HG02870 (cell line): ENCODE measurements around the gene KNOP1.
"Not testable (repeated sequence)": the region's sequence is repeated elsewhere in the genome, so short reads cannot be mapped to it uniquely, and the experiment has no call there.

Experiments used
- ATAC-seq: cut with Tn5 transposase; IDR thresholded peaks from one replicate; pipeline ENCODE4 v1.9.1; 2021; ENCODE audit warnings: mild to moderate bottlenecking, moderate library complexity; ENCODE audit not compliant: unreplicated experiment

KNOP1 gene

DNA sequence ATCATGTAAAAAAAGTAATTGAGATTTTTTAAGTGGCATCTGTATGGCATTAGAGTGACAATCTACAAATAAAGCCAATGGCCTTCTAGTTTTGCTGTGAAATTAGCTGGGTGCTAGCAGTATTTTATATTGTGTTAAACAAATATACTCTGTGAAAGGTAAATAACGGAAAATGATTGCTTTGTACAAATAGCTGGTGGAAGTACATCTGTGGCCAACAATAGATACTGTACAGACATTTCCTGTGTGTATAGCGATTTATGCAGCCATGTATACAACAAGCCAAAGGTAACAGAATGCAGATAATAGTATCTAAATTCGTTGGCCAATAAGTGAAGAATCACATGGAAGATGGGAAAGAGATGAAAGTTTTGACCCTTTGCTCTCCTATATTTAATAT, 26.6 kb upstream of the KNOP1 start:
- ATAC-seq = no peak

DNA sequence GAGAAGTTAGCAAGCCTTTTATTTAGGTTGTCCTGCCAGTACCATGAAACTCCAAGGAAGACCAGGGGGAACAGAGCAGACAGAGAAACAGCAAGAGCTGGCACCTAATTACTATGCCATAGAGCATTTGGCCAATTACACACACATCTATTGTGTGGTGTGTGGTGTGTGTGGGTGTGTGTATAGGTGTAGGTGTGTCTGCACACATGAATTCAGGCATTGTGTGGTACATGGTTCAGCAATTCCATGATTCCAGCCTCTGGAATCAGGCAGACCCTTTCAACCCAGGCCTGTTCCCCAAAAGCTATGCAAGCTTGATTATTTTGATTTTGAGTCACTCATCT, 25.8 kb upstream of the KNOP1 start:
- ATAC-seq = no peak

DNA sequence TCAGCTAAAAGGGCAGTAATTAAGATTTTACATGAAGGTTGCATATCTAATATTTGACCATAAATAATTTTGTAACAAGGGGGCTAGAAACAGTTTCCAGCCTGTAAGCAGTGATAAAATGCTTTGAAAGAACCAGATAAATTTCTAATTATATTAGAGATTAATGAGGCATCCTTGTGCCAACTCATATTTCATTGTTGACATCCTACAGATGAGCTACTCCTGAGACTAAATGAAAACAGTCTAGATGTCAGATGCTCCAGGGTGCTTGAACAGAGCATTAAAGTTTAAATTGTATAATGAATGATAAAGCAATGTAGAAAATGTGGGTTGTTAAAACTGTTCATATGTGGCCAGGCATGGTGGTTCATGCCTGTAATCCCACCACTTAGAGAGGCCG, 23.3 kb upstream of the KNOP1 start:
- no peak for ATAC-seq

DNA sequence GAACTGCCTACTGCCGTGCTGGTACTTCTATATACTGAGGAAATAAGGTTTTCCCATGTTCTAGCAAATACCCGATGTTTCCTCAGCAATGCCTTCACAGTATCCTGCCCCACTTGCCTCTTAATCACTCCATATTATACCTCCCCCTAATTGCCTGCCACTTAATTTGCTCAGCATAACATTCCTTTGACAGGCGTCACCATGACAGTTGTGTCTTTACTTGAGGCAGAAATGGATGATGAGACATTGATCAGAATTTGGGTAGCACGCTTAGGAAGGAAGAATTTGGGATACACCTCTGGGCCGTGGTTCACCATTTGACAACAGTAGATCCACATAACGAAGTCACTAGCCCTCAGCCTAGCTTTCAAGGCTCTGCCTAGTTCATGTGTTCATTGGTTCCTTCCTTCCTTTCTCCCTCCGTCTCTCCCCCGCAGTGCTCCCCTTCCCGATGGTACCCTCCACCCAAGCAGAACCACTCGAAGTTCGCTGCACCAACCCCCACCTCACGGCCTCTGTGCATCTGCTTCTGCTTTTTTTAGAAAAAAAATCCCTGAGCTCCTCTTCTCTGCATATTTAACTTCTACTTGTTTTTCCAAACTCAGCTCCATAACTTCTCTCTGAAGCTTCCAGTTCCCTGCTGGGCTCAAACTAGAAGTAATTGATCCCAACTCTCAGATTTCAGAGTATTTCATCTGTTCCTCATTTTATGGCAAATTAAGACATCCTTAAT, 19.4 kb upstream of the KNOP1 start:
- no peak for ATAC-seq

GRCh38 chr16:19735074-19735867, 17.2 kb upstream of the KNOP1 start:
- no peak for ATAC-seq

DNA sequence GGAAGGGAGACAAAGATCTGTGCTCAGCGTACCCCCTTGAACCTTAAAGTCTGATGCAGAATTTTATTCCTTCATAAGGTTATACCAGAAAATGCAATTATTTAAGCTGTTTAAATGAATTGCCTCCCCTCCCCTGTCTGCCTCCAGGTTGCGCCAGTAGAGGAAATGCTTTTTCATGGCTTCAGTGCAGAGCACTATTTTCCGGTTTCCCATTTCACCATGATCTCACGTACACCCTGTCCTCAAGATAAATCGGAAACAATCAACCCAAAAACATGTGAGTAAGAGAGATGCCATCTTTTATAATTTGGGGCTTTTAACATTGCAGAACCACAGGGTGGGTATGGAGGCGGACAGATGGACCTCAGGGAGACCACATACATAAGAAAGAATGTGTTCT, 15.5 kb upstream of the KNOP1 start:
- ATAC-seq = no peak

DNA sequence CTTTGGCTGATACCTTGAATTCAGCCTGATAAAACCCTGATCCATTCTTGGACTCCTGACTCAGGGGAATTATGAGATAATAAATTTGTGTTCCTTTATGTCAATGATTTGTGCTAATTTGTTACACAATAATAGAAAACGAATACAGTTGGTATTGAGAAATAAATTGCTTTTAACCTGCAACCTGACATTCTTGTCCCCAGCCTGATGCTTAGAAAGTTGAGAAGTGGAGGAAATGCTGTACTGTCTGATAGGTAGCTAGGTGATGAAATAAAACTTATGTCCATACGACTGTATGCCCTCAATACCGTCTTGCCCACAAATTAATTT, 10.6 kb upstream of the KNOP1 start:
- no peak for ATAC-seq

- no peak for ATAC-seq
Observed at GRCh38 chr16:19722981-19723380, 5.0 kb upstream of the KNOP1 start.

GRCh38 chr16:19722269-19722952, 4.4 kb upstream of the KNOP1 start:
- no peak for ATAC-seq

DNA sequence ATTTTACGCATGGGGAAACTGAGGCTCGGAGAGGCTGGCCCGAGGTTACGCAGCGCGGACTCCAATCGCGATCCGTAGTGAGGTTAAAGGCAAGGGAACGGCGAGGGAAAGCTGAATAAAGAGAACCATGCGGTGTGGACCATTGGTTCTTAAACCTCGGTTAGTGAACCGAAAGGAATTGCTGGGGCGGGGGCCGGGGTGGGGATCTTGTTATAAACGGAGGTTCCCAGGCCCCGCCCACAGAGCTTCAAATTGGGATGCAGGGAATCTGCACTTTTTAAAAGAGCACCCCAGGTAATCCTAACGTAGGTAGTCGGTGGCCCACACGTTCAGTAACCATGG, 568 bp upstream of the KNOP1 start:
- ATAC-seq = no peak

DNA sequence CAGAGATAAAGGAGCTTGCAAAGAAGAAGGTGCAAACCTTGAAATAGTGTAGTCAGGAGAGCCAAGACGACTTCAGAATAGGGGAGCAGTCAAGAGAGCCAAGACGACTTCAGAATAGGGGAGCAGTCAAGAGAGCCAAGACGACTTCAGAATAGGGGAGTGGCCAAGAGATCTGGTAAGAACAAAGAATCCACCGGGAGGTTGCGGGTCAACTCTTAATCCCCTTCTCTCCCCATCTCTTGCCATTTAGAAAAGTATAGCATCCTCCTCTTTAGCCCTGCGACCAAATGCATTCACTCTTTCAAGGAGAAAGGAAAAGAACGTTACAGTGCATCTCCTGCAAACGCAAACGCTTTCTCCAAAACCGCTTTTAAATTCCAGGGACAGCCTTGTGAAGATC, 713 bp downstream of the KNOP1 start:
- ATAC-seq = no peak

GRCh38 chr16:19716728-19717127, 1.3 kb downstream of the KNOP1 start:
- not testable (repeated sequence) for ATAC-seq

DNA sequence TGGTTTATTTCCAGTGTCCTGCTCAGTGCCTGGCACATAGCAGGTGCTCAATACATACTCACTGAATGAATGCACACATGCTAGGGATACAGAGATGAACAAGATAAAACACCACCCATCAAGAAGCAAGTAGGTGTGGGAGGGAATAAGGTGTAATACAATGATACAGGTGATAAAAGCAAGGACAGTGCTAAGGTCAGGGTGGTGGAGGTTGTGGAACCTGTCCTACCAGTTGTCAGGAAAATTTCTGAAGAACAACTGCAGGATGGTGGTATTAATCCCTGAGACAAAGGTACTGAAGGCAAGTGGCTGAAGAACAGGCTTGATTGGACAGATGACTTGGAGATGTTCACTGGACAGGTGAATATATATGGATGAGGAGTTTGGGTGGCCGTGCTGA, 1.8 kb downstream of the KNOP1 start:
- ATAC-seq = no peak

DNA sequence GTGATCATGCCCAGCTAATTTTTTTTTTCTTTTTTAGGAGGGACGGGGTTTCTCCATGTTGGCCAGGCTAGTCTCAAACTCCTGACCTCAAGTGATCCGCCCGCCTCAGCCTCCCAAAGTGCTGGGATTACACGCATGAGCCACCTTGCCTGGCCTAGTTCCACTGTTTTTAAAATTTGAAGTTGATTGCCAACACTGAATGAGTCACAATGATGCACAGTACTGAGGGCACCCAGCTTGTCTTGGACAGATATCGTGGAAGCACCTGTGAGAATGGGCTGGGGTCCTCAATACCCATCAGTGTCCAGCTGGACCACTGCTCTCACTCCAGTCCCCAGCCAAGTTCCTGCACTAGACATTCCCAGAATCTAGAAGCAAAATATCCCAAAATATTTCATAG, 2.5 kb downstream of the KNOP1 start:
- ATAC-seq = no peak

- ATAC-seq = no peak
Observed at GRCh38 chr16:19713697-19714096, 4.3 kb downstream of the KNOP1 start.

DNA sequence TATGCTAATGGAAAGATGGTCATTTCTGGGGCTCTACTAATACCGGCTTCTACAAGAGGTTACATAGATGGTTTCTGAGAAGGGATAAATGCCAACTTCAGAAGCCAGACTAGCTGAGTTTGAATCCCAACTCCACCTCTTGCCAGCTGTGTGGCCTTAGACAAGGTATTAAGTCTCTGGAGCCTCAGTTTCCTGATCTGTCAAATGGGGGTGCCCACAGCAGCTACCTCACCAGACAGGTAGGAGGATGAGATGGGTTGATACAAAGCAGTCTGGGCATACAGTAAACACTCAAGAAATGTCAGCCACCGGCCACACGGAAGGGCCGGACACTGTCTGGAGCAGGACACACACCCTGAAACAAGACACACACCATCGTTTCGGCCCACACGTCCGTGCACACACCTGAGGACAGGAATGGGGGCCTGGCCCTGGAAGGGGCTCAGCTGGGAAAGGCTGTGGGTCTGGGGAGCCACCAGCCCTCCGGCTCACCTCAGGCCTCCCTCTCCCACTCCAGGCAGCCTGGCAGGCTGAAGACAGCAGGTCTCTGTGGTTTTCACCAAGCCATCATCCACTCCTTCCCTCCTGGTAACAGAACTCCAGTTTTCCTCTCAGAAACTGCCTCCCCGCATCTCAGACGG, 5.5 kb downstream of the KNOP1 start:
- ATAC-seq = no peak

DNA sequence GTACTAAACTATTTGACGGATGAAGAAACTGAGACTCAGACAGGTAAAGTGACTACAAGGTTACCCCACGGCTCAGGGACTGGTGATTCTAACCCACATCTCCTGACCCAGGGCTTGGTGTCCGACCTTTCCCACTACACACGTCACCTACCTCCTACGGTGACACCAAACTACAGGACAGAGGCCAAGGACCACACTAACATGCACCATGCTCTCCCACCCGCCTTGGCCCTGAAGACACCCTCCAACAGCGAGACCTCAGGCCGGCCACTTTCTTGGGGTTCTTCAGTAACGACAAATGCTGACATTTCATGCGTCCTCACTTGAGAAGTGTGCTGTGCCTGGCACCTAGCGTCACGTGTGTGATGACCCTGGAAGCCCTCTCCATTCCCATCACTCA, 6.4 kb downstream of the KNOP1 start:
- no peak for ATAC-seq

DNA sequence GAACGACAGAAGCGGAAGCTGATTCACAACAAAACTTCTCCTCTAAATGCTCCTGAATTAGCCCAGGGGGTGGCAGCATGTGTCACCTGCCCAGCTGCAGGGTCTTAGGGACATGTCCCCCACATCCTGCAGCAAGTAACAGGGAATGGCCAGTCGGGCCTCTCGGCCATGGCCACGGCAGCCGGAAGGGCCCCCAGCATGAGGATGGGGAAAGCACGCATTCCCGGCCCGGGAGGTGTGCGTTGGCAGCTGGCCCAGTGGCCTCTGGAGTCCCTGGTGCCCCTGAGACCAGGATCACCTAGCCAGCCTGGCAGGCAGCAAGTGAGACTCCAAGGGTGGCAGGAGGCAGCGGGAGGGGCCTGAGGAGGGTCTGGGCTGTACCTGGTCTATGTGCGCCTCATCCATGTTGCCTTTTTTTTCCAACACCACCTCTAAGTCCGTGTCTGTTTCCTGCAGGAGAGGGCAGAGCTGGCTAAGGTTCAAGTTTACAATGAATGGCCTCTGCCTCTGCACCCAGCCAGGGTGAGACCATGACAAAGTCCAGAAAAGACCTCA, 7.0 kb downstream of the KNOP1 start:
- no peak for ATAC-seq

GRCh38 chr16:19710191-19710908, 7.7 kb downstream of the KNOP1 start:
- no peak for ATAC-seq

DNA sequence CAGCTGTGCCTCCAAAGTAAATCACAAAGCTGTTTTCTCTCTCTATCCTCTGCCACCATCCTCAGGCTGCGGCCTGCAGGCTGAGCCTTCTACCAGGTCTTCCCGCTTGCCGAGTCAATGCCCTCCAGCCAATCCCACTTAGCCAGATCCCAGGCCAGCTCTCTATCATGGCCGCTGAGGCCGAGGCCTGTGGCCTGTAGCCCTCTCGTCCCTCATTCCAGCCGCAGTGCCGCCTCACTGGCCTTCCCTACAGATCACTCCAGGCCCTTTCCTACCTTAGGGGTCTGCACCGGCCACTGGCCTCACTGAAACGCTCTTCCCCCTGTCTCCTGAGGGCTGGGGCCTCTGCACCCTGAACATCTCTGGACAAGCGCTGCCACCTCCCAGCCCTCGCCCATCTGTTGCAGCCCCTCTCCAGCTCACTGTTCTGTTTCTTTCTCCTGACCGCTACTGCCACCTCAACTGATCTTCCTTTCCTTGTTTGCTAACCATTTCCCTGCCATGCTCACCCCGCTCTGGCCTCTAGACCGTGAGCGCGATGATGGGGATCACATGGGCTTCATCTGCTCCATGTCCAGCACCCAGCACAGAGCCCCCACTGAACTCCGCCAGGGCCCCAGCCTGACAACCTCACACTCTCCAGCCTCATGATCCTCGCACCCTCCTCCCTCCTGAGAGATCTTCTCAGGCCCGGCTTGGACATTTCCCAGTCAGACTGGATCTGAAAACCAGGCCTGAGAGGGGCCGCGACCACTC, 8.5 kb downstream of the KNOP1 start:
- ATAC-seq = no peak
